ENCODE results near the gene NFATC2.

DNA sequence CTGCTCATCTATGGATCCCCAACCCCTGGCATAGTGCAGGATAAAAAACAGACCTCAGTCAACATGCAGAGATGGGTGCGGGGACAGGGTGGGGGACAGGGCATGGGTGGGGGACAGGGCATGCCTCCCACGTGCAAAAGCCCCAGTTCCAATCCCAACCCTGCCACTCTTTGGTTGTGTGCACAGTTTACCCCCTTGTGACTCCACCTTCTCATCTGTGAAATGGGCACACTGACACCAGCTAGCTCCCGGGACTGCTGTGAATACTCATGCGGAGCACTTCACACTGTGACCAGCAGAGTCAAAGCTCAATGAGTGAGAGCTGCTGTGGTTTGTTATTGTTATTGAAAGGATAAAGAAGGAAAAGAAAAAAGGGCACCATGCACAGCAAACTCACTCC is 69.3 kb downstream of the NFATC2 start:
- no peak for TF ChIP-seq CEBPB (IDR thresholded peaks at IDR 0.05; ENCODE audit: low read depth)
- TF ChIP-seq POLR2A (IDR thresholded peaks at IDR 0.05; ENCODE audit: borderline replicate concordance, extremely low read depth, insufficient read depth, insufficient read length), result no peak
- no peak for TF ChIP-seq POLR2AphosphoS5 (IDR thresholded peaks at IDR 0.05; ENCODE audit: low read depth, low read length)
- no peak for TF ChIP-seq RAD21 (IDR thresholded peaks at IDR 0.05; ENCODE audit: low read depth)
- TF ChIP-seq, protein P1, sequence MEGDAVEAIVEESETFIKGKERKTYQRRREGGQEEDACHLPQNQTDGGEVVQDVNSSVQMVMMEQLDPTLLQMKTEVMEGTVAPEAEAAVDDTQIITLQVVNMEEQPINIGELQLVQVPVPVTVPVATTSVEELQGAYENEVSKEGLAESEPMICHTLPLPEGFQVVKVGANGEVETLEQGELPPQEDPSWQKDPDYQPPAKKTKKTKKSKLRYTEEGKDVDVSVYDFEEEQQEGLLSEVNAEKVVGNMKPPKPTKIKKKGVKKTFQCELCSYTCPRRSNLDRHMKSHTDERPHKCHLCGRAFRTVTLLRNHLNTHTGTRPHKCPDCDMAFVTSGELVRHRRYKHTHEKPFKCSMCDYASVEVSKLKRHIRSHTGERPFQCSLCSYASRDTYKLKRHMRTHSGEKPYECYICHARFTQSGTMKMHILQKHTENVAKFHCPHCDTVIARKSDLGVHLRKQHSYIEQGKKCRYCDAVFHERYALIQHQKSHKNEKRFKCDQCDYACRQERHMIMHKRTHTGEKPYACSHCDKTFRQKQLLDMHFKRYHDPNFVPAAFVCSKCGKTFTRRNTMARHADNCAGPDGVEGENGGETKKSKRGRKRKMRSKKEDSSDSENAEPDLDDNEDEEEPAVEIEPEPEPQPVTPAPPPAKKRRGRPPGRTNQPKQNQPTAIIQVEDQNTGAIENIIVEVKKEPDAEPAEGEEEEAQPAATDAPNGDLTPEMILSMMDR (IDR thresholded peaks at IDR 0.05 in 2 of 3, conservative IDR thresholded peaks at IDR 0.05 in 1 of 3; ENCODE audit: borderline replicate concordance in 1 of 3, insufficient read depth in 1 of 3, low read depth in 2 of 3, low read length in 2 of 3), result no peak
- TF ChIP-seq EZH2 (IDR thresholded peaks at IDR 0.05), result no peak
- TF ChIP-seq, protein P2, sequence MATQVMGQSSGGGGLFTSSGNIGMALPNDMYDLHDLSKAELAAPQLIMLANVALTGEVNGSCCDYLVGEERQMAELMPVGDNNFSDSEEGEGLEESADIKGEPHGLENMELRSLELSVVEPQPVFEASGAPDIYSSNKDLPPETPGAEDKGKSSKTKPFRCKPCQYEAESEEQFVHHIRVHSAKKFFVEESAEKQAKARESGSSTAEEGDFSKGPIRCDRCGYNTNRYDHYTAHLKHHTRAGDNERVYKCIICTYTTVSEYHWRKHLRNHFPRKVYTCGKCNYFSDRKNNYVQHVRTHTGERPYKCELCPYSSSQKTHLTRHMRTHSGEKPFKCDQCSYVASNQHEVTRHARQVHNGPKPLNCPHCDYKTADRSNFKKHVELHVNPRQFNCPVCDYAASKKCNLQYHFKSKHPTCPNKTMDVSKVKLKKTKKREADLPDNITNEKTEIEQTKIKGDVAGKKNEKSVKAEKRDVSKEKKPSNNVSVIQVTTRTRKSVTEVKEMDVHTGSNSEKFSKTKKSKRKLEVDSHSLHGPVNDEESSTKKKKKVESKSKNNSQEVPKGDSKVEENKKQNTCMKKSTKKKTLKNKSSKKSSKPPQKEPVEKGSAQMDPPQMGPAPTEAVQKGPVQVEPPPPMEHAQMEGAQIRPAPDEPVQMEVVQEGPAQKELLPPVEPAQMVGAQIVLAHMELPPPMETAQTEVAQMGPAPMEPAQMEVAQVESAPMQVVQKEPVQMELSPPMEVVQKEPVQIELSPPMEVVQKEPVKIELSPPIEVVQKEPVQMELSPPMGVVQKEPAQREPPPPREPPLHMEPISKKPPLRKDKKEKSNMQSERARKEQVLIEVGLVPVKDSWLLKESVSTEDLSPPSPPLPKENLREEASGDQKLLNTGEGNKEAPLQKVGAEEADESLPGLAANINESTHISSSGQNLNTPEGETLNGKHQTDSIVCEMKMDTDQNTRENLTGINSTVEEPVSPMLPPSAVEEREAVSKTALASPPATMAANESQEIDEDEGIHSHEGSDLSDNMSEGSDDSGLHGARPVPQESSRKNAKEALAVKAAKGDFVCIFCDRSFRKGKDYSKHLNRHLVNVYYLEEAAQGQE (IDR thresholded peaks at IDR 0.05; ENCODE audit: low read depth), result no peak
- TF ChIP-seq TCF7L2 (IDR thresholded peaks at IDR 0.05; ENCODE audit: borderline replicate concordance, extremely low read depth, insufficient read depth, insufficient read length), result no peak
- TF ChIP-seq, protein P3, sequence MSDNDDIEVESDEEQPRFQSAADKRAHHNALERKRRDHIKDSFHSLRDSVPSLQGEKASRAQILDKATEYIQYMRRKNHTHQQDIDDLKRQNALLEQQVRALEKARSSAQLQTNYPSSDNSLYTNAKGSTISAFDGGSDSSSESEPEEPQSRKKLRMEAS (IDR thresholded peaks at IDR 0.05), result no peak
- no peak for TF ChIP-seq EGR1 (IDR thresholded peaks at IDR 0.05; ENCODE audit: low read depth)
- no peak for TF ChIP-seq YY1 (IDR thresholded peaks at IDR 0.05; ENCODE audit: extremely low read depth, insufficient replicate concordance, low read depth, low read length)
- no peak for TF ChIP-seq ZNF274 (IDR thresholded peaks at IDR 0.05; ENCODE audit: low read depth, low read length)
- no peak for TF ChIP-seq SIN3A (IDR thresholded peaks at IDR 0.05; ENCODE audit: low read depth)
- TF ChIP-seq, protein P4, sequence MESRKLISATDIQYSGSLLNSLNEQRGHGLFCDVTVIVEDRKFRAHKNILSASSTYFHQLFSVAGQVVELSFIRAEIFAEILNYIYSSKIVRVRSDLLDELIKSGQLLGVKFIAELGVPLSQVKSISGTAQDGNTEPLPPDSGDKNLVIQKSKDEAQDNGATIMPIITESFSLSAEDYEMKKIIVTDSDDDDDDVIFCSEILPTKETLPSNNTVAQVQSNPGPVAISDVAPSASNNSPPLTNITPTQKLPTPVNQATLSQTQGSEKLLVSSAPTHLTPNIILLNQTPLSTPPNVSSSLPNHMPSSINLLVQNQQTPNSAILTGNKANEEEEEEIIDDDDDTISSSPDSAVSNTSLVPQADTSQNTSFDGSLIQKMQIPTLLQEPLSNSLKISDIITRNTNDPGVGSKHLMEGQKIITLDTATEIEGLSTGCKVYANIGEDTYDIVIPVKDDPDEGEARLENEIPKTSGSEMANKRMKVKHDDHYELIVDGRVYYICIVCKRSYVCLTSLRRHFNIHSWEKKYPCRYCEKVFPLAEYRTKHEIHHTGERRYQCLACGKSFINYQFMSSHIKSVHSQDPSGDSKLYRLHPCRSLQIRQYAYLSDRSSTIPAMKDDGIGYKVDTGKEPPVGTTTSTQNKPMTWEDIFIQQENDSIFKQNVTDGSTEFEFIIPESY (IDR thresholded peaks at IDR 0.05; ENCODE audit: extremely low read depth, insufficient replicate concordance, low read length), result no peak

All from HCT116 (cell line).